WTC11 (cell line): ENCODE results near the gene CHSY3. TPM values are rescaled to one million over a fixed set of nuclear protein-coding genes. Genes with fewer than 3 reads are reported as not detected.

ENCODE experiments used
- ATAC-seq: fragments of 200-7000 bp; cut with Tn5 transposase; 2 replicates; pipeline ENCODE4 v1.10.0; 2021; ENCODE audit warnings: mild to moderate bottlenecking, moderate library complexity
- CTCF ChIA-PET: fragments of 300-600 bp; sonication (Branson Sonifier 250); formaldehyde crosslinking; loops from one replicate; lab custom pipeline; 2021; ENCODE audit warnings: antibody characterized with exemption; lab: Charles Lee
- POLR2A ChIA-PET: fragments of 350-600 bp; sonication (Branson Sonifier 250); formaldehyde crosslinking; loops from one replicate; lab custom pipeline; 2021; ENCODE audit warnings: antibody characterized with exemption; lab: Charles Lee
- DNase-seq: peaks from one replicate; pipeline ENCODE4 v3.0.0; 2021; ENCODE audit warnings: low spot score
- H3K27ac Mint-ChIP-seq: 2 replicates; pipeline ENCODE4 v1.8.0; 2021; ENCODE audit warnings: mixed read lengths
- H3K27me3 Mint-ChIP-seq: 2 replicates; pipeline ENCODE4 v1.8.0; 2021; ENCODE audit warnings: low read depth, mild to moderate bottlenecking, moderate library complexity, mixed read lengths
- H3K36me3 Mint-ChIP-seq: 2 replicates; pipeline ENCODE4 v1.8.0; 2021; ENCODE audit warnings: mixed read lengths
- H3K4me1 Mint-ChIP-seq: 2 replicates; pipeline ENCODE4 v1.8.0; 2022; ENCODE audit warnings: mixed read lengths
- H3K4me3 Mint-ChIP-seq: 2 replicates; pipeline ENCODE4 v1.8.0; 2021; ENCODE audit warnings: mild to moderate bottlenecking, moderate library complexity, mixed read lengths
- H3K9me3 Mint-ChIP-seq: 2 replicates; pipeline ENCODE4 v1.8.0; 2021; ENCODE audit warnings: mixed read lengths
- IRF2 ChIP-seq: sonication (generic); formaldehyde crosslinking; IDR thresholded peaks from 2 replicates; pipeline ENCODE4 v1.8.0; 2022; ENCODE audit warnings: low read depth, missing genetic modification reagents, borderline replicate concordance
- MXD4 ChIP-seq: fragments of 250-450 bp; sonication (Bioruptor Pico); IDR thresholded peaks from 2 replicates; pipeline ENCODE4 v1.8.0; 2021; ENCODE audit warnings: mild to moderate bottlenecking, moderate library complexity, borderline replicate concordance
- NFYB ChIP-seq: sonication (generic); formaldehyde crosslinking; conservative IDR thresholded peaks from 2 replicates; pipeline ENCODE4 v1.8.0; 2022; ENCODE audit warnings: low read depth, missing genetic modification reagents
- NR2C2 ChIP-seq: sonication (generic); formaldehyde crosslinking; IDR thresholded peaks from 2 replicates; pipeline ENCODE4 v1.8.0; 2022; ENCODE audit warnings: mild to moderate bottlenecking, missing genetic modification reagents
- TCF7 ChIP-seq: sonication (generic); formaldehyde crosslinking; IDR thresholded peaks from 2 replicates; pipeline ENCODE4 v1.8.0; 2022; ENCODE audit warnings: mild to moderate bottlenecking, low read depth, missing genetic modification reagents, moderate library complexity
- TP53 ChIP-seq: sonication (generic); formaldehyde crosslinking; IDR thresholded peaks from 2 replicates; pipeline ENCODE4 v1.8.1; 2023; ENCODE audit warnings: mild to moderate bottlenecking, missing genetic modification reagents
- ZNF121 ChIP-seq: sonication (generic); formaldehyde crosslinking; IDR thresholded peaks from 2 replicates; pipeline ENCODE4 v1.8.0; 2023; ENCODE audit warnings: missing genetic modification reagents
- ZNF219 ChIP-seq: sonication (generic); formaldehyde crosslinking; IDR thresholded peaks from 2 replicates; pipeline ENCODE4 v1.8.0; 2023; ENCODE audit warnings: missing genetic modification reagents, mild to moderate bottlenecking, borderline replicate concordance
- ZNF317 ChIP-seq: sonication (generic); formaldehyde crosslinking; IDR thresholded peaks from 2 replicates; pipeline ENCODE4 v1.8.1; 2023; ENCODE audit warnings: low read depth, mild to moderate bottlenecking, moderate library complexity, missing genetic modification reagents, borderline replicate concordance
- ZNF416 ChIP-seq: fragments of 250-450 bp; sonication (Bioruptor Pico); IDR thresholded peaks from 2 replicates; pipeline ENCODE4 v1.9.0; 2021; ENCODE audit warnings: mild to moderate bottlenecking, inconsistent platforms
- total RNA-seq: library from RNA; stranded (reverse); gene quantifications from 3 replicates; pipeline ENCODE4 v1.2.3, GENCODE V29; 2021
- TF ChIP-seq, protein P1 (sequence below): fragments of 250-450 bp; sonication (Bioruptor Pico); IDR thresholded peaks from 2 replicates; pipeline ENCODE4 v1.9.0; 2021; ENCODE audit warnings: moderate library complexity, mild to moderate bottlenecking, inconsistent platforms, borderline replicate concordance
- TF ChIP-seq, protein P2 (sequence below): sonication (generic); formaldehyde crosslinking; IDR thresholded peaks from 2 replicates; pipeline ENCODE4 v1.8.0; 2022; ENCODE audit warnings: mild to moderate bottlenecking, missing genetic modification reagents
- TF ChIP-seq, protein P3 (sequence below): sonication (generic); formaldehyde crosslinking; IDR thresholded peaks from 2 replicates; pipeline ENCODE4 v1.8.1; 2023; ENCODE audit warnings: mild to moderate bottlenecking, moderate library complexity, missing genetic modification reagents
- TF ChIP-seq, protein P4 (sequence below): sonication (generic); formaldehyde crosslinking; IDR thresholded peaks from 2 replicates; pipeline ENCODE4 v1.8.1; 2022; ENCODE audit warnings: low read depth, mild to moderate bottlenecking, moderate library complexity, missing genetic modification reagents, borderline replicate concordance
- TF ChIP-seq, protein P5 (sequence below): sonication (generic); formaldehyde crosslinking; IDR thresholded peaks from 2 replicates; pipeline ENCODE4 v1.8.0; 2022; ENCODE audit warnings: mild to moderate bottlenecking, missing genetic modification reagents
- TF ChIP-seq, protein P6 (sequence below): sonication (generic); formaldehyde crosslinking; IDR thresholded peaks from 2 replicates; pipeline ENCODE4 v1.8.0; 2023; ENCODE audit warnings: missing genetic modification reagents, mild to moderate bottlenecking, borderline replicate concordance

Gene CHSY3
- total RNA-seq, 1 experiment from 2014 or later: 0.98 TPM

DNA sequence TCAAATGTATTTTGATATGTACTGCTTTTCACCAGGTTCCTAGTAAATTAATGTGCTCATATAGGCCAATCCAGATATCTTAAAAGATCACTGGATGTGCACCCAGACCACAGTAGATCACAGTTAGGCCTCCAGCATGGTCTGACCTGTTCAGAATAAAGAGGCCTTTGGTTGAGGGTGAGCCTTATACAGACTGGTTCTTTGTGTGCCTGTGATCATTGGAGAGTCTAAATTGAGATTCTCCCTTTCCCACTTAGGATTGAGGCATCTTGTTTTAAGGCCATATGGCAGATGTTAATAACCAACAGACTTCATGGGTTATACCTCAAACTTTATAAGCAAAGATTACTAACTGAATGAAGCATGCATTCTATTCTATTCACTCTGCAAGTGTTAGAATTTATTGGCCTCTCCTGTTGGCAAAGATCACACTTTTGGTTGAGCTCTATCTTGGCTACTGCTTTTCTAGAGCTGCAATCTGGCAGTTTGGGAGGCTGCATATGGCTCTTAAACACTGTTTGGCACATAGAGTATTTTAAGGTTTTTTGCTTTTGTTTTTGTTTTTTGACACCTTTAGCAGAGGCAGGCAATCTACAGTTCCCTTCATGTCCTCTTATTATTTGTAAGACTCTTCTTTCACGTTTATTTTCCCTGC, 8.5 kb downstream of the CHSY3 start (continued):
- TF ChIP-seq, protein P1, sequence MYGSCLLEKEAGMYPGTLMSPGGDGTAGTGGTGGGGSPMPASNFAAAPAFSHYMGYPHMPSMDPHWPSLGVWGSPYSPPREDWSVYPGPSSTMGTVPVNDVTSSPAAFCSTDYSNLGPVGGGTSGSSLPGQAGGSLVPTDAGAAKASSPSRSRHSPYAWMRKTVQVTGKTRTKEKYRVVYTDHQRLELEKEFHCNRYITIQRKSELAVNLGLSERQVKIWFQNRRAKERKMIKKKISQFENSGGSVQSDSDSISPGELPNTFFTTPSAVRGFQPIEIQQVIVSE (CRISPR knock-in tag): no peak

DNA sequence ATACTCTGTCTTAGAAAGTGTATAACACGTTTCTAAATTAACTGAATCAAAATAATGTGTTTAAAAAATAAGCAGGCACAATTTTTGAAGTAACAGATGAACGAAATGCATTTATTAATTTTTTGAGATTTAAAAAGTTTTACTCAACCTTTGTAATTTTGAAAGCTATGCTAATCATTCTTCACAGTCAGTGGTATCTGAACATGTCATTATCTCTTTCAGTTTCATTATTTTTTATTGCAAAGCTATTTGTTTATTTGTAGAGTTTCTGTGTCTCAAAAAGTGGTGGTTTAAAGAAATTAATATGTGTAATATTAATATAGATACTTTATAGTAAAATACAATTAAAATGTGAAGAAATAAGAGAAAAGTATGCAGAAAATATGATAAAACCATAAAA, 11.2 kb downstream of the CHSY3 start:
- ATAC-seq: no peak
- Mint-ChIP-seq H3K27ac (no peak overlapping the region), H3K9me3 (peaks cover 4% of the 10 kb centered on the region; the same call in 1 of the 2 replicates), H3K4me1 (peaks cover 10% of the 10 kb centered on the region), H3K27me3 (no peaks in the 10 kb centered on the region), H3K4me3 (no peak overlapping the region), H3K36me3 (0 out of 2 replicates have a peak, but pooled peaks cover 2% of the 10 kb centered on the region)
- ChIA-PET POLR2A (no interaction called here), CTCF (no interaction called here)
- TF ChIP-seq, protein P2, sequence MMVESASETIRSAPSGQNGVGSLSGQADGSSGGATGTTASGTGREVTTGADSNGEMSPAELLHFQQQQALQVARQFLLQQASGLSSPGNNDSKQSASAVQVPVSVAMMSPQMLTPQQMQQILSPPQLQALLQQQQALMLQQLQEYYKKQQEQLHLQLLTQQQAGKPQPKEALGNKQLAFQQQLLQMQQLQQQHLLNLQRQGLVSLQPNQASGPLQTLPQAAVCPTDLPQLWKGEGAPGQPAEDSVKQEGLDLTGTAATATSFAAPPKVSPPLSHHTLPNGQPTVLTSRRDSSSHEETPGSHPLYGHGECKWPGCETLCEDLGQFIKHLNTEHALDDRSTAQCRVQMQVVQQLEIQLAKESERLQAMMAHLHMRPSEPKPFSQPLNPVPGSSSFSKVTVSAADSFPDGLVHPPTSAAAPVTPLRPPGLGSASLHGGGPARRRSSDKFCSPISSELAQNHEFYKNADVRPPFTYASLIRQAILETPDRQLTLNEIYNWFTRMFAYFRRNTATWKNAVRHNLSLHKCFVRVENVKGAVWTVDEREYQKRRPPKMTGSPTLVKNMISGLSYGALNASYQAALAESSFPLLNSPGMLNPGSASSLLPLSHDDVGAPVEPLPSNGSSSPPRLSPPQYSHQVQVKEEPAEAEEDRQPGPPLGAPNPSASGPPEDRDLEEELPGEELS (CRISPR knock-in tag): no peak
- no peak for TF ChIP-seq ZNF317
- no peak for TF ChIP-seq ZNF219 (CRISPR knock-in tag)
- TF ChIP-seq NR2C2: no peak
- TF ChIP-seq, protein P3, sequence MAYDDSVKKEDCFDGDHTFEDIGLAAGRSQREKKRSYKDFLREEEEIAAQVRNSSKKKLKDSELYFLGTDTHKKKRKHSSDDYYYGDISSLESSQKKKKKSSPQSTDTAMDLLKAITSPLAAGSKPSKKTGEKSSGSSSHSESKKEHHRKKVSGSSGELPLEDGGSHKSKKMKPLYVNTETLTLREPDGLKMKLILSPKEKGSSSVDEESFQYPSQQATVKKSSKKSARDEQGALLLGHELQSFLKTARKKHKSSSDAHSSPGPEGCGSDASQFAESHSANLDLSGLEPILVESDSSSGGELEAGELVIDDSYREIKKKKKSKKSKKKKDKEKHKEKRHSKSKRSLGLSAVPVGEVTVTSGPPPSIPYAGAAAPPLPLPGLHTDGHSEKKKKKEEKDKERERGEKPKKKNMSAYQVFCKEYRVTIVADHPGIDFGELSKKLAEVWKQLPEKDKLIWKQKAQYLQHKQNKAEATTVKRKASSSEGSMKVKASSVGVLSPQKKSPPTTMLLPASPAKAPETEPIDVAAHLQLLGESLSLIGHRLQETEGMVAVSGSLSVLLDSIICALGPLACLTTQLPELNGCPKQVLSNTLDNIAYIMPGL: no peak
- DNase-seq: no peak

DNA sequence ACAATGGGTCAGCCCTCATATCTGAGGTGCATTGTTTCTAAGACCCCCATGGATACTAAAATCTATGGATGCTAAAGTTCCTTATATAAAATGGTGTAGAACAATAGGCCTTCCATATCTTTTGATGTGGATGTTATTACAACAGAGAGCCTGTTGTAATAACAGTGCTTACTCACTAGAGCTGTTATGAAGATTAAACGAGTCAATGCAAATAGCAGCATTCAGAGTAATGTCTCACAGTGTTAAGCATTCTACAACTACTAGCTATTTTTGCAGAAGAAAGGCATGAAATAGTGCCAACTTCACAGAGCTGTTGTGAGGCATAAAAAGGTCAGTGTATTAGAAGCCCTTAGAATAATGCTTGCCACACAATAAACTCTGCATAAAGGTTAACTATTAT, 13.0 kb downstream of the CHSY3 start:
- no peak for DNase-seq
- CTCF ChIA-PET: no interaction called here
- 0 out of 2 replicates have a peak, but pooled peaks cover 2% of the 10 kb centered on the region for H3K36me3 Mint-ChIP-seq

More for the DNA sequence above, 13.0 kb downstream of the CHSY3 start:
- Mint-ChIP-seq H3K9me3 (peaks cover 4% of the 10 kb centered on the region; the same call in 1 of the 2 replicates), H3K27ac (no peak overlapping the region), H3K4me3 (no peak overlapping the region), H3K4me1 (peaks cover 10% of the 10 kb centered on the region), H3K27me3 (no peaks in the 10 kb centered on the region)
- POLR2A ChIA-PET: no interaction called here
- no peak for ATAC-seq
- TF ChIP-seq TP53 (CRISPR knock-in tag) (no peak), NFYB (CRISPR knock-in tag) (no peak), ZNF416 (CRISPR knock-in tag) (no peak), MXD4 (CRISPR knock-in tag) (no peak), ZNF121 (CRISPR knock-in tag) (no peak), NR2C2 (no peak), TCF7 (no peak), IRF2 (CRISPR knock-in tag) (no peak)
- TF ChIP-seq, protein P4, sequence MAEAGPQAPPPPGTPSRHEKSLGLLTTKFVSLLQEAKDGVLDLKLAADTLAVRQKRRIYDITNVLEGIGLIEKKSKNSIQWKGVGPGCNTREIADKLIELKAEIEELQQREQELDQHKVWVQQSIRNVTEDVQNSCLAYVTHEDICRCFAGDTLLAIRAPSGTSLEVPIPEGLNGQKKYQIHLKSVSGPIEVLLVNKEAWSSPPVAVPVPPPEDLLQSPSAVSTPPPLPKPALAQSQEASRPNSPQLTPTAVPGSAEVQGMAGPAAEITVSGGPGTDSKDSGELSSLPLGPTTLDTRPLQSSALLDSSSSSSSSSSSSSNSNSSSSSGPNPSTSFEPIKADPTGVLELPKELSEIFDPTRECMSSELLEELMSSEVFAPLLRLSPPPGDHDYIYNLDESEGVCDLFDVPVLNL (CRISPR knock-in tag): no peak
- TF ChIP-seq, protein P5, sequence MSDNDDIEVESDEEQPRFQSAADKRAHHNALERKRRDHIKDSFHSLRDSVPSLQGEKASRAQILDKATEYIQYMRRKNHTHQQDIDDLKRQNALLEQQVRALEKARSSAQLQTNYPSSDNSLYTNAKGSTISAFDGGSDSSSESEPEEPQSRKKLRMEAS (CRISPR knock-in tag): no peak
- TF ChIP-seq, protein P6, sequence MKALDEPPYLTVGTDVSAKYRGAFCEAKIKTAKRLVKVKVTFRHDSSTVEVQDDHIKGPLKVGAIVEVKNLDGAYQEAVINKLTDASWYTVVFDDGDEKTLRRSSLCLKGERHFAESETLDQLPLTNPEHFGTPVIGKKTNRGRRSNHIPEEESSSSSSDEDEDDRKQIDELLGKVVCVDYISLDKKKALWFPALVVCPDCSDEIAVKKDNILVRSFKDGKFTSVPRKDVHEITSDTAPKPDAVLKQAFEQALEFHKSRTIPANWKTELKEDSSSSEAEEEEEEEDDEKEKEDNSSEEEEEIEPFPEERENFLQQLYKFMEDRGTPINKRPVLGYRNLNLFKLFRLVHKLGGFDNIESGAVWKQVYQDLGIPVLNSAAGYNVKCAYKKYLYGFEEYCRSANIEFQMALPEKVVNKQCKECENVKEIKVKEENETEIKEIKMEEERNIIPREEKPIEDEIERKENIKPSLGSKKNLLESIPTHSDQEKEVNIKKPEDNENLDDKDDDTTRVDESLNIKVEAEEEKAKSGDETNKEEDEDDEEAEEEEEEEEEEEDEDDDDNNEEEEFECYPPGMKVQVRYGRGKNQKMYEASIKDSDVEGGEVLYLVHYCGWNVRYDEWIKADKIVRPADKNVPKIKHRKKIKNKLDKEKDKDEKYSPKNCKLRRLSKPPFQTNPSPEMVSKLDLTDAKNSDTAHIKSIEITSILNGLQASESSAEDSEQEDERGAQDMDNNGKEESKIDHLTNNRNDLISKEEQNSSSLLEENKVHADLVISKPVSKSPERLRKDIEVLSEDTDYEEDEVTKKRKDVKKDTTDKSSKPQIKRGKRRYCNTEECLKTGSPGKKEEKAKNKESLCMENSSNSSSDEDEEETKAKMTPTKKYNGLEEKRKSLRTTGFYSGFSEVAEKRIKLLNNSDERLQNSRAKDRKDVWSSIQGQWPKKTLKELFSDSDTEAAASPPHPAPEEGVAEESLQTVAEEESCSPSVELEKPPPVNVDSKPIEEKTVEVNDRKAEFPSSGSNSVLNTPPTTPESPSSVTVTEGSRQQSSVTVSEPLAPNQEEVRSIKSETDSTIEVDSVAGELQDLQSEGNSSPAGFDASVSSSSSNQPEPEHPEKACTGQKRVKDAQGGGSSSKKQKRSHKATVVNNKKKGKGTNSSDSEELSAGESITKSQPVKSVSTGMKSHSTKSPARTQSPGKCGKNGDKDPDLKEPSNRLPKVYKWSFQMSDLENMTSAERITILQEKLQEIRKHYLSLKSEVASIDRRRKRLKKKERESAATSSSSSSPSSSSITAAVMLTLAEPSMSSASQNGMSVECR (CRISPR knock-in tag): no peak
